PFSK-1 (cell line): ENCODE results near the gene PLPPR1.

Experiments
- FOXP2 ChIP-seq: optimal IDR thresholded peaks from 2 replicates; pipeline ENCODE3; 2011; ENCODE audit warnings: borderline replicate concordance, control low read depth, inconsistent platforms; ENCODE audit not compliant: insufficient read depth; ENCODE audit errors: extremely low read length, extremely low read depth
- POLR2AphosphoS5 ChIP-seq: IDR thresholded peaks from 2 replicates; pipeline ENCODE4 v1.6.1; 2012; ENCODE audit warnings: low read depth, mild to moderate bottlenecking, control low read depth, low read length, moderate library complexity
- REST ChIP-seq, 2 experiments: IDR thresholded peaks; 2 replicates each; pipeline versions ENCODE4 v1.6.1 to v1.8.0; 2011 to 2012; ENCODE audit warnings: low read depth in 2 of 2, low read length in 2 of 2, control low read depth in 1 of 2, inconsistent platforms in 1 of 2, mild to moderate bottlenecking in 1 of 2, moderate library complexity in 1 of 2; ENCODE audit not compliant: insufficient read depth in 1 of 2
- SIN3A ChIP-seq: IDR thresholded peaks from 2 replicates; pipeline ENCODE4 v1.6.1; 2012; ENCODE audit warnings: mild to moderate bottlenecking, low read length, moderate library complexity, borderline replicate concordance; ENCODE audit not compliant: insufficient read depth
- TAF1 ChIP-seq: IDR thresholded peaks from 2 replicates; pipeline ENCODE4 v1.6.1; 2012; ENCODE audit warnings: low read length, control low read depth, borderline replicate concordance; ENCODE audit not compliant: insufficient read depth

PLPPR1 gene

GRCh38 chr9:101131326-101131725 lies 102.8 kb downstream of the PLPPR1 start:
- TF ChIP-seq FOXP2 (no peak), TAF1 (no peak), SIN3A (no peak), REST (IDR thresholded peaks at IDR 0.05; ENCODE audit: insufficient read depth in 1 of 2, low read depth in 2 of 2, low read length in 2 of 2) (no peak), POLR2AphosphoS5 (no peak)

GRCh38 chr9:101132801-101133200 lies 104.3 kb downstream of the PLPPR1 start:
- no peak for TF ChIP-seq TAF1
- no peak for TF ChIP-seq SIN3A
- no peak for TF ChIP-seq FOXP2
- no peak for TF ChIP-seq REST (IDR thresholded peaks at IDR 0.05; ENCODE audit: insufficient read depth in 1 of 2, low read depth in 2 of 2, low read length in 2 of 2)
- no peak for TF ChIP-seq POLR2AphosphoS5

GRCh38 chr9:101138509-101138908 lies 110.0 kb downstream of the PLPPR1 start:
- TF ChIP-seq SIN3A: no peak
- no peak for TF ChIP-seq TAF1
- TF ChIP-seq REST (IDR thresholded peaks at IDR 0.05; ENCODE audit: insufficient read depth in 1 of 2, low read depth in 2 of 2, low read length in 2 of 2): no peak
- no peak for TF ChIP-seq FOXP2
- TF ChIP-seq POLR2AphosphoS5: no peak

- TF ChIP-seq FOXP2 (no peak), POLR2AphosphoS5 (no peak), REST (IDR thresholded peaks at IDR 0.05; ENCODE audit: insufficient read depth in 1 of 2, low read depth in 2 of 2, low read length in 2 of 2) (no peak), TAF1 (no peak), SIN3A (no peak)
These were observed 110.6 kb downstream of the PLPPR1 start for GRCh38 chr9:101139082-101139481.

- TF ChIP-seq REST (IDR thresholded peaks at IDR 0.05; ENCODE audit: insufficient read depth in 1 of 2, low read depth in 2 of 2, low read length in 2 of 2): no peak
- TF ChIP-seq FOXP2: no peak
- no peak for TF ChIP-seq SIN3A
- no peak for TF ChIP-seq POLR2AphosphoS5
- TF ChIP-seq TAF1: no peak
These were observed 112.2 kb downstream of the PLPPR1 start for GRCh38 chr9:101140764-101141163.
